Type B pancreatic cell (in vitro differentiated cells): ENCODE measurements around the gene MPZL1. TPM values are rescaled to one million over a fixed set of nuclear protein-coding genes. Genes with fewer than 3 reads are reported as not detected.

ENCODE experiments used
- DNase-seq: peaks from one replicate; pipeline ENCODE4 v3.0.0; 2021; ENCODE audit warnings: mixed read lengths; ENCODE audit not compliant: unreplicated experiment; ENCODE audit errors: extremely low spot score
- H3K27ac Mint-ChIP-seq: 2 replicates; pipeline ENCODE4 v1.8.0; 2021; ENCODE audit warnings: mild to moderate bottlenecking, mixed read lengths
- H3K27me3 Mint-ChIP-seq: 2 replicates; pipeline ENCODE4 v1.8.0; 2021; ENCODE audit warnings: mixed read lengths
- H3K36me3 Mint-ChIP-seq: 2 replicates; pipeline ENCODE4 v1.8.0; 2021; ENCODE audit warnings: mixed read lengths
- H3K4me1 Mint-ChIP-seq: one replicate; pipeline ENCODE4 v1.8.0; 2021; ENCODE audit warnings: mixed read lengths; ENCODE audit not compliant: unreplicated experiment
- H3K4me3 Mint-ChIP-seq: 2 replicates; pipeline ENCODE4 v1.8.0; 2021; ENCODE audit warnings: mild to moderate bottlenecking, mixed read lengths
- H3K9me3 Mint-ChIP-seq: 2 replicates; pipeline ENCODE4 v1.8.0; 2021; ENCODE audit warnings: mixed read lengths
- total RNA-seq: library from RNA; stranded (reverse); gene quantifications from 2 replicates; pipeline ENCODE4 v1.2.1, GENCODE V29; 2021; ENCODE audit warnings: low replicate concordance
- TF ChIP-seq, protein P1 (sequence below): fragments of 200-600 bp; sonication (generic); conservative IDR thresholded peaks from 2 replicates; pipeline ENCODE4 v1.5.0; 2021; ENCODE audit warnings: antibody characterized with exemption, mild to moderate bottlenecking

Gene MPZL1
- total RNA-seq, 1 donor from 2014 or later = 103 TPM

- no peaks in the 10 kb centered on the region for H3K27me3 Mint-ChIP-seq
- H3K36me3 Mint-ChIP-seq = peaks cover 7% of the 10 kb centered on the region
- no peaks in the 10 kb centered on the region for H3K4me1 Mint-ChIP-seq
- TF ChIP-seq, protein P1, sequence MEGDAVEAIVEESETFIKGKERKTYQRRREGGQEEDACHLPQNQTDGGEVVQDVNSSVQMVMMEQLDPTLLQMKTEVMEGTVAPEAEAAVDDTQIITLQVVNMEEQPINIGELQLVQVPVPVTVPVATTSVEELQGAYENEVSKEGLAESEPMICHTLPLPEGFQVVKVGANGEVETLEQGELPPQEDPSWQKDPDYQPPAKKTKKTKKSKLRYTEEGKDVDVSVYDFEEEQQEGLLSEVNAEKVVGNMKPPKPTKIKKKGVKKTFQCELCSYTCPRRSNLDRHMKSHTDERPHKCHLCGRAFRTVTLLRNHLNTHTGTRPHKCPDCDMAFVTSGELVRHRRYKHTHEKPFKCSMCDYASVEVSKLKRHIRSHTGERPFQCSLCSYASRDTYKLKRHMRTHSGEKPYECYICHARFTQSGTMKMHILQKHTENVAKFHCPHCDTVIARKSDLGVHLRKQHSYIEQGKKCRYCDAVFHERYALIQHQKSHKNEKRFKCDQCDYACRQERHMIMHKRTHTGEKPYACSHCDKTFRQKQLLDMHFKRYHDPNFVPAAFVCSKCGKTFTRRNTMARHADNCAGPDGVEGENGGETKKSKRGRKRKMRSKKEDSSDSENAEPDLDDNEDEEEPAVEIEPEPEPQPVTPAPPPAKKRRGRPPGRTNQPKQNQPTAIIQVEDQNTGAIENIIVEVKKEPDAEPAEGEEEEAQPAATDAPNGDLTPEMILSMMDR = no peak
- H3K27ac Mint-ChIP-seq = no peak overlapping the region
- no peak for DNase-seq
- no peak overlapping the region for H3K4me3 Mint-ChIP-seq
- peaks cover 7% of the 10 kb centered on the region for H3K9me3 Mint-ChIP-seq
These were observed 91.2 kb downstream of the MPZL1 start for GRCh38 chr1:167812972-167813371.

- no peak overlapping the region for H3K4me3 Mint-ChIP-seq
- H3K36me3 Mint-ChIP-seq = peaks cover 3% of the 10 kb centered on the region
- no peaks in the 10 kb centered on the region for H3K27me3 Mint-ChIP-seq
- TF ChIP-seq, protein P1 = no peak
- H3K9me3 Mint-ChIP-seq = peaks cover 11% of the 10 kb centered on the region
- no peak overlapping the region for H3K27ac Mint-ChIP-seq
- DNase-seq = no peak
- peaks cover 5% of the 10 kb centered on the region for H3K4me1 Mint-ChIP-seq
These were observed 93.9 kb downstream of the MPZL1 start for GRCh38 chr1:167815650-167816049.

GRCh38 chr1:167819849-167820683, 98.3 kb downstream of the MPZL1 start:
- peak overlapping the region; percentile 44 for H3K27ac Mint-ChIP-seq
- H3K4me1 Mint-ChIP-seq = peaks cover 5% of the 10 kb centered on the region
- DNase-seq = no peak
- H3K27me3 Mint-ChIP-seq = no peaks in the 10 kb centered on the region
- H3K4me3 Mint-ChIP-seq = peak overlapping the region; percentile 76
- H3K9me3 Mint-ChIP-seq = peaks cover 11% of the 10 kb centered on the region
- TF ChIP-seq, protein P1 = no peak
- peaks cover 3% of the 10 kb centered on the region for H3K36me3 Mint-ChIP-seq

GRCh38 chr1:167820684-167821355, 99.0 kb downstream of the MPZL1 start:
- DNase-seq = no peak
- TF ChIP-seq, protein P1 = no peak
- Mint-ChIP-seq H3K9me3 (peaks cover 6% of the 10 kb centered on the region), H3K4me3 (peak overlapping the region; percentile 36), H3K27ac (no peak overlapping the region), H3K27me3 (no peaks in the 10 kb centered on the region), H3K36me3 (peaks cover 2% of the 10 kb centered on the region), H3K4me1 (peaks cover 5% of the 10 kb centered on the region)

GRCh38 chr1:167821356-167821685, 99.5 kb downstream of the MPZL1 start:
- H3K4me1 Mint-ChIP-seq = peaks cover 5% of the 10 kb centered on the region
- no peaks in the 10 kb centered on the region for H3K27me3 Mint-ChIP-seq
- H3K27ac Mint-ChIP-seq = no peak overlapping the region
- H3K36me3 Mint-ChIP-seq = no peaks in the 10 kb centered on the region
- DNase-seq = no peak
- TF ChIP-seq, protein P1 = no peak
- peaks cover 4% of the 10 kb centered on the region for H3K9me3 Mint-ChIP-seq
- no peak overlapping the region for H3K4me3 Mint-ChIP-seq
